Stimulated activated CD4-positive, alpha-beta T cell treated with anti-CD3 and anti-CD28 coated beads, TNF-alpha, amount 100 ng/mL, for 48 hours (primary cell): ENCODE data around the gene CES5A.
"Not testable (repeated sequence)": the region's sequence is repeated elsewhere in the genome, so short reads cannot be mapped to it uniquely, and the experiment has no call there.

Experiments
- DNase-seq, 3 donors: peaks; one replicate each; pipeline ENCODE4 v3.0.0-alpha.2; 2020; ENCODE audit warnings: low read depth in 3 of 3

CES5A gene

DNA sequence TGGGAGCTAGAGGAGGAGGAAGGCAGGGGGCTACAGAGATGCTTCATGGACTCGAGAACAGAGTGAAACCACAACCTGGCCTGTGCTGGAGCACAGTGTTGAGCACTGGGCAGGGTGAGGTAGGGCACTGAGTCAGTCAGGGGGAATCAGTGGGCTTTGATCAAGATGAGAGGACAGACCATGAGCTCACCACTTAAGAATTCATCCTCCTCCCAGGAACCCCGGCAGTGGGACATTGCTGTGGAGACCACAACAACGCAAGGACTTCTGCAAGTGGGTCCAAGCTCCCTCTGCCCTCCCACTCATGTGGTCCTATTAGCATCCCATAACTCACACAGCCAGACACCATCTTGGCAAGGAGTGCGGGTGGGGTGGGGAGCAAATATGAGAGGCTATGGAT is 1.7 kb upstream of the CES5A start:
- no peak for DNase-seq

DNA sequence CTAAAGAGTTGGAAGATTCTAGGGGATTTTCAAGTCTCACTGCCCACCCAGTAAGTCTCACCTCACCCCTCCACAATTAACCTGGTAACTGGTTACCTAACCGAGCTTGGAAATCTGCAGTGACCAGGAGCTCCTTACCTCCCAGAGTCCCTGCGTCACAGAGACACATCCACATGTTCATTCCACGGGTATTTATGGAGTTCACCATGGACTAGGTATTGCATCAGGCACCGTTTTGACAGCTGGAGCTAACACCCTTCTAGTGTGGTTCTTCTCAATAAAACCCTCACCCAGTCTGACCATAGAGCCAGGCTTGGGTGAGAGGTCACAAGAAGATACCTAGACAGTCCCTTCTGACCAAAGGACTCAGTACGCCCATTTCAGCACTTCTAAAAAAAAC is 2.1 kb downstream of the CES5A start:
- no peak for DNase-seq

DNA sequence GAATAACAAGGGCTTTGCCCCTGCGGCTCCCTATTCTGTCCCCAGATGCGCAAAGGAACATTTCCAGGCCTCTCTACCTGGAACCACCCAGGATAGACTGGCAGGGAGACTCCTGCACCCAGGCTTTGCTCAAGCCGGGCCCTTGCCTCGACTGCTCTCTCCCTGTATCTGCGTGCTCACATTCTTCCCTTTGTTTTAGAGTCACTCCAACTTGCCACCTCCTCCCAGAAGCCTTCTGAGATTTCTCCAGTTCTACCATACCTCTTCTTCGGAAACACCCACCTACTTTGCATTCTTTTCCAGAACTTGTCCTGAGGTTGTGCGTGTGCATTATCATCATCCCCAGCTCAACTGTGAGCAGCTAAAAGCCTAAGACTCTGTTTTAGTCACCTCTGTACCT is 3.0 kb downstream of the CES5A start:
- no peak for DNase-seq

DNA sequence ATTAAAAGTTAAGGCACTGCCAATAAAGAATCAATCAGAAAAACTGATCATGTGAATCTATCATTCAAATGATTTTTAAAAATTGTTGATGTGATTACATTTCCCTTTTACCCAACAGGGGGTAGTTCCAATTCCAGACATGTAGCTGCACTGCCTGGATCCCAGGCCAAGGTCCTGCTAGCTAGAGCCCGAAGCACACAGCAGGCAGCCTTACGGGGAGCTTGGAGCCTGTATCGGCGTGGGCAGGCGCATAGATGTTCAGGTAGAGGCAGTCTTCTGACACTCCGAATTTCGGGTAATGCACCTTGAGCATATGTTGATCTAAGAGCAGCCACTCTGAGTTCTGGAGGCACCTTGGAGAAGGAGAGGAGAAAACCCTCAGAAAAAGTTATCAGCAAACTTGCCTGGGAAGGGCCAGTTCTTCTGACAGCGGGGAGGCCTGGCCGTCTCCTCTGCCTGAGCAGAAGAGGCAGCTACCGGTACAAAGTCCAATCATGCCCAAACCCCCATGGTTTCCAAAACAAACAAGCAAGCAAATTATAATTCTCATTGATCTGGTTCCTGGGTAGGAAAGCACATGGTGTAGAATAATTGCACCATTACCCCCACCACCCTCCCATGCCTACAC is 3.6 kb downstream of the CES5A start:
- no peak for DNase-seq

DNA sequence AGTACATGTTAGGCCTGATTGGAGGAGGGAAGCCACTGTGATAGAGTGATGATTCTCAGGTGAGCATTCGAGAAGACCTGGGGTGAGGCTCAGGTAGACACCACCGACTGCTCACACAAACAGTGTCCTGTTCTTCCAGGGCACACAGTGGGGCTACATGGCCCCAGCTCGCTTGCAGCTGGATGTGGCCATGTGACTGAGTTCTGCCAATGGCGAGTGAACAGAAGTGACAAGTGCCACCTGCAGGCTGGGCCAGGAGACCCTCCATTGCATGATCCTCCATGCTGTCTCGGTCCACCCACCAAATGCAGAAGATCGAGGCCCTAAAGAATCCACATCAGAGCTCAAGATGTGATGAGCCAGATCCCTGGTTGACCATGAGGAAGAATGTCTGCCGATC is 6.2 kb downstream of the CES5A start:
- DNase-seq: no peak

DNA sequence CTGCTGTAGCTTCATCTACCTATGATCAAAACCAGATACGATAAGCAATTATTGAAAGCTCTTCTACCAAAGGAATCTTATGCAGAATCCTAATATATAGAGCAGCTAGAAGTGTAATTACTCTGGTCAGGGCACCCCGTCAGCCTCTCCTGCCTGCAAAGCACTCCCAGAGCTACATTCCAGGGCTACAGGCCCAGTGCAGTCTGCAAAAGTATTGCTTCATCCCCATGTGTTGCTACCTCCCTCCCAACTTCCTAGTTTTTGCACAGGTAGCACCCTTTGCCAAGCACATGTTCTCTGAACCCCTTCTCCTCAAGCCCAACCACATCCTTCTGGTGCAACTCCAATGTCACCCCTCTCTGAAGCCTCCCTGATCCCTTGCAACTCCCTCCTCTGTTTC is 7.0 kb downstream of the CES5A start:
- no peak for DNase-seq

DNA sequence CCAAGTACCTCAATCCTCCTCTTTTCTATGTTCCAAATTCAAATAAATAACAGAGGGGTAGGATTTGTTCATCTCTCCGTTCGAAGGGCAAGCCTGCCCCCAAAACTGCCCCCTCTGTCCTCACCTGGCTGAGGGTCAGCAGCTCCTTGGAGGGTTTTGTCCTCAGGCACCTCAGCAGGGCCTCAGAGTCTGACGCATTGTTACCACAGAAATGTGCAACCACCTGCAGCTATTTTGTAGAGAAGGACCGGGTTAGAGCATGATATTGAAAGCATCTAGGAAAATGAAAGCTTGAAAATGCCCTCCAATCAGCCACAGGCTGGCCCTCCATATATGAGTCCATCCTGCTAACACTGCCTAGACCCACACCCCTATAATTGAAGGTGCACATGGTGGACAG is 13.9 kb downstream of the CES5A start:
- no peak for DNase-seq

DNA sequence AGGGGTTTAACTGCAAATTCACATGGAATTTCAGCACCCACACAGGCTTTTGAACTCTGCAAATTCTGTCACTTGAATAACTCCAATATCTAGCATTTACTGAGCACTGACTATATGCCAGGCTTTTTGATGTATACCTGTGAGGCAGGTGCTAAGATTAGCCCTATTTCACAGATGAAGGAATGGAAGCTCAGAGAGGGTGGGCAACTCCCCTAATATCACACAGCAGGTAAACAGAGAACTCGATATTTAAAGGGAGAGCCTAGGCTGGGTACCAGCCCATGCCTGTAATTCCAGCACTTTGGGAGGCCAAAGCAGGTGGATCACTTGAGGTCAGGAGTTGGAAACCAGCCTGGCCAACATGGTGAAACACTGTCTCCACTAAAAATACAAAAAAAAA is 17.5 kb downstream of the CES5A start:
- DNase-seq: not testable (repeated sequence)

DNA sequence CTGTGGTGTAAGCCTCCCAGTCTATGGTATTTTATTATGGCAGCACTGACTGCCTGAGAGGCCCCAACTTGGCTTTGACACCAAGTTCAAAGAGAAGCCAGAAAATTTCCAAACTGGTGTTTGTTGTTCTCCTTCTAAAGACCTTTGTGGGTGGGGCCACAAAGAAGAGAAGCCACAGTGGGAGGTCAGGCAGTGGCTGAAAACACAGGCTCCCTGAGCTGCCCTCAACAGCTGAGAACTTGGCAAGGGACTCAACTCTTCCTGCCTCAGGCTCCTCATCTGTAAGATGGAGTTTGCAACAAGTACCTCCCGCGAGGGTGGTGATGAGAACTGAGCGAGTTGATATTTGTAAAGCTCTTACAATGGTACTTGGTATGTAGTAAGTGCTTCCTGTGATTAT is 18.2 kb downstream of the CES5A start:
- no peak for DNase-seq

DNA sequence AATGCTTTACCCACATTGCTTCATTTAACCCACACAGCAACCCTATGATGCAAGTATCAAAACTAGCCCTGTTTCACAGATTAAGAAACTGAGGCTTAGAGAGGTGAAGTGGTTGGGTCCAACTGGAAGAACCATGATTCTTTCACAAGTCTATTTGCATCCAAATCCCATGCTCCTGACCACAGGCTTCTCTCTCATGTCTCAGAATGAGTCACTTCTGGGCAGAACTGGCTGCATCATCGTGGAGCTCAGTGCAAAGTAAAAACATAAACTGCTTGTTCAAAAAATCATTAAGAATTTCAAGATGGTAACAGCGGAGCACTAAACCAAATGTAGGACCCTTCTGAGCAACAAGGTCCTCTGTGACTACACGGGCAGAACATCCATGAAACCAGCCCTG is 22.1 kb downstream of the CES5A start:
- no peak for DNase-seq

DNA sequence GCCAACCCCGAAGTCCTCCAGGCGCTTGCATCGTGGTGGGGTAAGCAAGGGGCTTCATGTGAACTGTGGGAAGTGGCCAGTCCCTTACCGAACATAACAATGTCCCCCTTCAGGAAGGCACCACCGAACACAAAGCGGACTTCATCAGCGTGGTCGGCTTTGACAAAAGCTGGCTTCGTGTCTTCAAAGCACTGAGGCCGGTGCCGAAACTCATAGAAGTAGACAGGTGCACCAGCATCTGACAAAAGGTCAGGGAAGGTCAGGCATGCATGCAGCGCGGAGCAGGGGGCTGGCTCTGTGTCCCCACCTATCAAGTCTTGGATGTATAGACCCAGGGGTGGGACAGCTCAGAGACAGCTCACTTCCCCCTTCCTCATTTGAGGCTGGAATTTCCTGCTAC is 25.6 kb downstream of the CES5A start:
- no peak for DNase-seq

DNA sequence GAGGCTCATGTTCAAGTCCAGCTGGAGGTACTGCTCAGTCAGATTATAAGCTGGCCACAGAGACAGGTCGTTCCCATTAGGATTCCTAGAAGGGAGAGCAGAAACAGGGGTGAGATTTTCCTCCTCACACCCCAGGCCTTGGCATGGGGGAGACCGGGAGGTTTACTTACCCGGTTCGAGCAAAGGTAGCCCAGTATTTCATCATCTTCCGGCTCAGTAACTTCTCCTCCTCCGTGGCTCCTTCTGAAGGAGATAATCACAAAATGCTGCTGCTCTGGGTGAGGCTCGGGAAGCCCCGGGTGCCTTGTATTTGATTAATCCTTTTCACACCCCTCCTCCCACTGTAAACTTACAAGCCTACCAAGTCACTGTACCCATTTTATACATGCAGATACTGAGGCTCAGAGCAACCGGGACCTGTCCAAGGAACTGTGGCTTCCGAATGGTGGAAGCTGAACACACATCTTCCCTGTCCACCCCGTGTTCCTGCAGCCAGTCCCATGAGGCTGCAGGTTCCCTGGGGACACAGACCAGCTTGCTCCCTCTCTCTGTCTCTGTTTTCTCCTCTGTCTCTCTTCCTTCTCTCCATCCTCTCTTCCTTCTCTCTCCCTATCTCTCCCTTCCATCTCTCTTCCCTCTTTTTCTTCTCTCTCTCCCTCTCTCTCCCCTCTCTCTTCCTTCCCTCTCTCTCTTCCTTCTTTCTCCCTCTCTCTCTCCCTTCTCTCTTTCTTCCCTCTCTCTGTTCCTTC is 28.4 kb downstream of the CES5A start:
- no peak for DNase-seq

DNA sequence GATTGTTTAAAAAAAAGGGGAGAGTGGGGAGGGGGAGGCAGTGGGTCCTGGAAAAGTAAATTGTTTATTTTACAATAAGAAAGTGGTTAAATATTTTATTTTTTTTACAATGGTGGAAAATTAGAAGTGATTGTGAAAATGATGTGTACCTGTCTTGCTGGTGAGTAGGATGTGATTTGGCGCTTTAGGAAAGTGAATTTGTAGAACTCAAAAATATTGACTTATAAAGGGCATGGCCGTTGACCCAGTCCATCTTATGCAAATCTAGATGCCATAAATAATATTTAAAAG is 32.1 kb downstream of the CES5A start:
- DNase-seq: no peak

DNA sequence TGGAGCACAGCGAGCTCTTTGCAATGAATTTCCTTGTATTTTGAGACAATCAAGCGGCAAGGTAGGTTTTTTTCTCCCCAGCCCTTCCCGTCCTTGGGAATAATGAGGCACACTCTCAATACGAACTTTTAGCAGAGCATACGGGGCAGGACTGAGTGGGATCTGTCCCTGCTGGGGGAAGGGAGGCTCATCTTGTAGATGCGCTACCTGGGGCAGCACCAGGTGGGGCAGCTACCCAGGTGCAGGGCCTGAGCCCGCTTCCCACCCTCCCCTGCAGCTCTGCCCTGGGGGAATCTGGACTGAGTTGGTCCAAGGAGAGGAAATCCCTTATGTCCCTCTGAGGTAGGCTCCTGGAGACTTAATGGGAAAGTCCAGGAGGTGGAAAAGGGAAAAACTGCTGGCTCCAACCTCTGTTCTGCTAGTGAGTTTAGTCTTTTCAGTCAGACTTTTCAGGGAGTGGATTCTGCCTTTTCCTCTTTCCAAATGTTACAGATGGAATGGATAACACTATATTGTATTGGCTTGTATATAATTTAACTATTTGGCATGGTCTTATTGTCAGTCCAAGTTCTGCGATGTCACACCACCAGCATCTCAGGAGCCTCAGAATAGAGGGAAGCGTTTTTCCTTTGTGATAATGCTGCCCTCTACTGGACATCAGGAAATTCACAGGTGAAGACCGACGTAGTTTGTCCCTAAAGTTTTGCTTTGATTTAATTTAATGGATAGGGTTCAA is 32.6 kb downstream of the CES5A start:
- peak in 2 of 3 donors; percentile 1 to 2 for DNase-seq

DNA sequence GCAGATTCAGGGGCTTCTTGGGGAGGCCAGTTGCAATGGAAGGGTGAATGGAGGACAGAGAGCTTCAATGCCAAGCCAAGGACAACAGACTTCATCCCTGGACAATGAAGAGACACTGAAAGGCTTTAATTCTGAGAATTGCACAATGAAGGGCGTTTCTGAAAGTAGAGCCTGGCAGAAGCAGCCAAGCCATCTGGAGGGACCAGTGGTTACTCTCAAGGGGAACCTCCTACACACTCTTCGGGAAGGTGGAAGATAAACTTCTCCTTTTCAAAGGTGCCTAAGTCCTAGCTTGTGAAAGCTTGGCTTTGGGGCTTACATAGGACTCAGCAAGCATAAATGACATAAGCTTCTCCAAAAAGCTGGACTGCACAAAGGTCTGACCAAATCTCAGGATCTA is 36.1 kb downstream of the CES5A start:
- no peak for DNase-seq

DNA sequence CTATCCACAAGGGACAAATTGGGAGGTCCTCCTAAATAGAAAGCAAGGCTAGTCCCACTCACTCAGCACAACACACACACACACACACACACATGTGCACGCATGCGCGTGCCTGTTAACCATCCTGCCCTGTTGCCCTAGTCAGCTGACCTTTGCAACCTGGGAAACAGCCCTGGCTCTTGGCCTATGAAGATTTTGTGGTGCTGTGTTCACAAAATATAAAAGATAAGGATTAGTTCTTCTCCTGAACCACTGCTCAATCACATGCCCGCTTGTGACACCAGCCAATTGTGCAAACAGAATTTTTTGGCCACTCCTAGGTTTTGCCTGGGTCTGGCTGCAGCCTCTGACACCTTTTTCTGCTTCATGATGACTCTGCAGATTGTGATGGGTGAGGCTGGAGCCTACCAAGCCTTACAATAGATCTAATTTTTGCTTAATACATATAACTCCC is 39.0 kb downstream of the CES5A start:
- DNase-seq: no peak

DNA sequence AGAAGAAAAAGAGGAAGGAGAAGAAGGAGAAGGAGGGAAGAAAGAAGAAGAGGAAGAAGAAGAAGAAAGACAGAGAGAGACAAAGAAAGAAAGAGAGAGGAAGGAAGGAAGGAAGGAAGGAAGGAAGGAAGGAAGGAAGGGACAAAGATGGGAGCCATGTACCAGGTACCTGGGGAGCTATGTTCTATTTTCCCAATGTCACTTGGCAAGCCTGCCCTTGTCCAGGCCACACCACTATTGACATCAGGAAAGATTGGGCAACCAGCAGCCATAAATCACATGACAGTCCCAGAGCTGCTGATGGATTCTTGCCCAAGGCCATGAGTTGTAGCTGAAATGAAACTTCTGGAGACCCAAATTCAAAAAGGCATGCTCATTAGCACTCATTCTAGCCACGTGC is 39.6 kb downstream of the CES5A start:
- DNase-seq: no peak

DNA sequence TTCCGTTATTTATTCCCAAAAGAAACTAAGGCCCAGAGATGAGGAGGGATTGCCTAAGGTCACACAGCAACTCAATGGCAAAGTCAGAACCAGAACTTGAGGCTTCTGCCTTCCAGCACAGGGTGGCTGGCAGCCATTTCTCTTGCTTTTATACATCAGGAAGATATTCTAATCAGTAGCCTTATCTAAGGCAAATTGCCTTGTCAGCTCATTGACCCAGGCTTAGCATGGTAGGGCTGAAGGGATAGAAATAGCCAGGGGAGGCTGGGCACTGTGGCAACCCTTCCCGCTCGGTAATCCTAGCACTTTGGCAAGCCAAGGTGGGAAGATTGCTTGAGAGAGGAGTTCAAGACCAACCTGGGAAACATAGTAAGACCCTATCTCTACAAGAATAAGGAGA is 40.0 kb downstream of the CES5A start:
- DNase-seq: not testable (repeated sequence)

DNA sequence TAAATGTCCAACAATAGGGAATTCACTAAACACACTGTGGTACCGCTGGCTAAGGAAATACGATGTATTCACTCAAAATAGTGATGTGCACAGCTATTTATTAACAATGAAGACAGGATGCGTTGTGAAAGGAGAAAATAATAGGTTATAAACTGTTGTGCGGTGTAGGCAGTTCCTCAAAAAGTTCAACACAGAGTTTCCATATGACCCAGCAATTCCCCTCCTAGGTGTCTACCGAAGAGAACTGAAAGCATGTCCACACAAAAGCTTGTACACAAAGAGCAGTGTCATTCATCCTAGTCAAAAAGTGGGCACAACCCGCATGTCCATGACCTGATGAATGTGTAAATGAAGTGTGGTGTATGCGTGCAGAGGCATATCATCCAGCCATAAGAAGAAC is 41.1 kb downstream of the CES5A start:
- DNase-seq: no peak

DNA sequence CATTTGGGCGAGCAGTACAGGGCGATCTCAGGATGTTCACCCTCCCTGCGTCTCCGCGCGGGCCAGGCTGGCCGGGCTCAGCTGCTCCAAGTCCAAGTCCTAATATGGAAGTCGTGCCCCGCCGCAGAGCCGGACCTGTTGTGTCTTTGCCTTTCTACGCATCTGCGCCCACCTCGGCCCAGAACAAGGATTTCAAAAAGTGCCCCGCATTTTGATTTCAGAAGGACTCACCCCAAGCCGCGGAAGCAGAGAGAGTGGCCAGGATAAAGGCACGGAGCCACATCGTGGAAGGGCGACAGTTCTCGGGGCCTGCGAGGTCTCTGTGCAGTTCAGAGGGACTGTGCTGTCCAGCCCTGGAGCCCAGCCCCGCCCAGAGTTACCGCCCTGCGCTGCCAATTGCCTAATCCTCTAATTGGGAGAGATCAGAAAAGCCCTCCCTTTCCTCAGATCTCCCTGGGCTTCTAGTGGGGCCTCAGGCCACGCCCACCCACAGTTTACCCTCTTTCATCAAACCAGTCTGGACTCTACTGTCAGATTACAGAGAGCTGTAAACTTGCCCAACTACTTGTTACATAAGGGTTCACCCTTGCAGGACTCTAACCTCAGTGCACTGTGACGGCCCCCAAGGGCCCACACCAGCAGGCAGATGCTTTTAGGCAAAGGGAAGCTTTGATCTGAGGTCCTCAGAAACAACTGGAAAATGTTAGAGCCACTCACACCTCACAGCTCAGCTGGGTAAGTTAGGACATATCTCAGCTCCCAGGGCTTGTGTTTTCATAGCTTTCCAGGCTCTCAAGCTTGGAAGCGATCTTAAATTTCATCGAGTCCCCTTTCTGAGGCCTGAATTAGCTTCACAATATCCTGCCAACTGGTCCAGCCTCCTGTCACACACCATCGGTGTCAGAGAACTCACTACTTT is 42.1 kb downstream of the CES5A start, which contains the start of gene CES1:
TSS of gene CES1 (minus strand) at position 324 of the 919 bp plus-strand sequence. CDS start at position 283, 41 bp downstream.
- no peak for DNase-seq

DNA sequence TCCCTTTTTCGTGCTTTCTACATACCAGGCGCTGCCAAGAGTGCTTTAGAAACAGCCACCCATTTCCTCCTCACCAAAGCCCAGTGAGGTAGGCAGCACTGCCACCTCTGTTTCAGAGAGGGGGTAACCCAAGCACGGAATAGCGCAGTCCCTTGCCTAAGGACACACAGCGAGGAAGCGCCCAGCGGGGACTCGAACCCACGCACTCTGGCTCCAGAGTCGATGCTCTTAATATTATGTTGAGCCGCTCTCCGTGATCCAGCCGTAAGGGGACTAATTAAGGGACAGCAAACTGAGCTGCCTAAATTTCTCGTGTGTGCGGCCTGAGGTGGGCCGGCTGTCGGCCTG is 42.8 kb downstream of the CES5A start:
- no peak for DNase-seq

DNA sequence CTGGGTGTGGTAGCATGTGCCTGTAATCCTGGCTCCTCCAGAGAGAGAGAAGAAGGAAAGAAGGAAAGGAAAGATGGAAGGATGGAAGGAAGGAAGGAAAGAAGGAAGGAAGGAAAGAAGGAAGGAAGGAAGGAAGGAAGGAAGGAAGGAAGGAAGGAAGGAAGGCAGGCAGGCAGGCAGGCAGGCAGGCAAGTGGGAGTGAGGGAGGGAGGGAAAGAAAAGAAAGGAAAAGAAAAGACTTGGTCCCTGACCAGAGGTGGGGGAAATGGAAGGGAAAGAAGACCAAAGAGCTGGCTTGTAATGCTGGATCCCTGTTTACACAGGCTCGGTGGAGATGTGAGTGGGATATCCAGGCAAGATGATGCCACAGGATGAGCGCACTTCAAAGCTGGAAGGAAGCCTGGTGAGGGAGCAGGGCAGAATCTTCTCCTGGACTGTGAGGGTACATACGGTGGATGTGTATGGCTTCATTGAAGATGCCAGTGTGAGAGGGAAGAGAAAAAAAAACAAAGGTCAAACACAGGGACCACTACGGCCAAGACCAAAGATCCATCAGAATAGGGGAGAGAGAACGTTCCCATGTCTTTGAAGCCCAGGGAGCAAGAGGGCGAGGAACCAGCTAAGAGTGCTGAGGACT is 44.4 kb downstream of the CES5A start:
- no peak for DNase-seq
